GM19468 (cell line): Measurements from ENCODE around the gene C11orf58.
A peak's percentile ranks its signal among the peaks of the same experiment; 100 is the strongest.

Experiments used
- ATAC-seq: cut with Tn5 transposase; IDR thresholded peaks from one replicate; pipeline ENCODE4 v1.9.1; 2021; ENCODE audit warnings: mild to moderate bottlenecking, moderate library complexity, moderate number of reproducible peaks; ENCODE audit not compliant: unreplicated experiment; ENCODE audit errors: extremely low read depth

Gene C11orf58

DNA sequence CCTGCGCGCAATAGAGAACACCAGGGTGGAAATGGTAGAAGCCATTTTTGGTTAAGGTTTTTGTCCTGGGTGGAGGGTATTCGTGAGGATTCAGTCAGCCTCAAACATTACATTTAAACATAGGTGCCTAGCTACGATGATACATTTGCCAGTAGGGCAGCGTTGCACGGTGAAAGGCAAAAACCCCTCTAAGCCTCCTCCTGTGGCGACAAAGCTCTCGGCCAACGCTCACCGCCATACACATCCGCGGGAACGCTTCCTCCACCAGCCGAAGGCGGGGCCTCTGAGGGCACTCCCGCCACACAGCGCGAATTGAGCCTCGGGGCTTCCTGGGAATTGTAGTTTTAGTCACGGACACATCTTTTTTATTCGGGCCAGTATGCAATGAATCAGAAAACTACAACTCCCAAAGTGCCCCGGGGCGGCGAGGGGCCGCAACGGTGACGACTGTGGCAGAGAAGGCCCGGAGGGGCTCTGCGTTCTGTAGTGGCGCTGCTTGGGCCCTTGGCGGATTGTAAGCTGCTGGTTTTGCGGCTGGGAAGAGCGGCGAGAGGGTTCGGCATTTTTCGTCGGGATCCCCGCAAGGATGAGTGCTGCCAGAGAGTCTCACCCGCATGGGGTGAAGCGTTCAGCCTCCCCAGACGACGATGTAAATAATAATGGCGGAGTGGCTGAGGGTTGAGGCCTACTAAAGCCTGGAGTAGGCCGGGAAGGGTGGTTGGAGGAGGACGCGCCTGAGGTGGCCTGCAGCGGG, at the start of gene C11orf58:
Gene C11orf58, plus strand, starts transcription at position 455 of the 754 bp plus-strand sequence. Its CDS starts 132 bp downstream, at position 587.
- ATAC-seq = peak; percentile 99

- no peak for ATAC-seq
Measured at GRCh38 chr11:16690086-16690485, 48.4 kb upstream of the C11orf58 start.

DNA sequence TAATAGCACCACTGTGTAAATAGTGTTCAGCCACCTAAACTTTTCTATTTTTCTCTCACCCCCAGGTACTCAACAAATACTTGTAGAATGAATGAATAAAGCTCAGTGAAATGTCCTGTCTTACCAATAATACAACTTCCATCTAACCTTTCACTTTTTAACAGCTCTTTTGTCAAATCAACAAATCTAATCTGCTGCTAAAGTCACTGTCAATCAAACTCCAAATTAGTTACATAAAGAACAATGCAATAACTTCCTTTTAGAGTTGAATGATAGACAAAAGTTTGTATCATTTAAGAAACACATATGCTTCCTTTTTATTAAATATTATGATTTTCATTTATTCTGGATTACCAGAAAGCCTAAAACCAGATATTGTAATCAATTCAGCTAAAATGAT, 34.7 kb upstream of the C11orf58 start:
- ATAC-seq = no peak

GRCh38 chr11:16713594-16713993, 24.9 kb upstream of the C11orf58 start:
- ATAC-seq = no peak

GRCh38 chr11:16722581-16723344, 15.7 kb upstream of the C11orf58 start:
- no peak for ATAC-seq

DNA sequence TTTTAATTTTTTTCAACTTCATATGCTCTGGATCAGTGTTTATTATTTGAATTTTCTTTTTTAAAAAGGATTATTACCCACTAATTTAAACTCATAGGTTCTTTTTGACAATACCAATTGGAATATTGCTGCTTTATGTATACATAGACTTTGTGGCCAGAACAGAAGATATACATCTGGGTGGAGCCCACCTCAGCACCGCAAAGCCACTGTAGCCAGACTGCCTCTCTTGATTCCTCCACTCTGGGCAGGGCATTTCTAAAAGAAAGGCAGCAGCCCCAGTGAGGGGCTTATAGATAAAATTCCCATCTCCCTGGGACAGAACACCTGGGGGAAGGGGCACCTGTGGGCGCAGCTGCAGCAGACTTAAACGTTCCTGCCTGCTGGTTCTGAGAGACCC, 10.6 kb upstream of the C11orf58 start:
- no peak for ATAC-seq

DNA sequence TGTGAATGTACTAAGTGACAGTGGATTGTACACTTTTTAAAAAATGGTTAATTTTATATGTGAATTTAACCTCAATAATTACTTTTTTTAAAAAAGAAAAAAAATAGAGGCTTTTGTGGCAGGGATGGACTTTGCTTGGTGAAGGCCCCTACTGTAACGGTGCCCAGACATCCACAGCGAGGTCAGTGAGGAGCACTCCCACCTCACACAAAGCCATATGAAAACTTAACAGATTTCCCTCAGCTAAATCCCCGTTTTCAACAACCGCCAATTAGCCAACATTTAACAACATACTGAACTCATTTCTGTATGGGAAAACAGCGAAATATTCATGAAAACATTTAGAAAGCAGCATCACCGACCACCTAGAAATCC, 642 bp upstream of the C11orf58 start:
- ATAC-seq = no peak

DNA sequence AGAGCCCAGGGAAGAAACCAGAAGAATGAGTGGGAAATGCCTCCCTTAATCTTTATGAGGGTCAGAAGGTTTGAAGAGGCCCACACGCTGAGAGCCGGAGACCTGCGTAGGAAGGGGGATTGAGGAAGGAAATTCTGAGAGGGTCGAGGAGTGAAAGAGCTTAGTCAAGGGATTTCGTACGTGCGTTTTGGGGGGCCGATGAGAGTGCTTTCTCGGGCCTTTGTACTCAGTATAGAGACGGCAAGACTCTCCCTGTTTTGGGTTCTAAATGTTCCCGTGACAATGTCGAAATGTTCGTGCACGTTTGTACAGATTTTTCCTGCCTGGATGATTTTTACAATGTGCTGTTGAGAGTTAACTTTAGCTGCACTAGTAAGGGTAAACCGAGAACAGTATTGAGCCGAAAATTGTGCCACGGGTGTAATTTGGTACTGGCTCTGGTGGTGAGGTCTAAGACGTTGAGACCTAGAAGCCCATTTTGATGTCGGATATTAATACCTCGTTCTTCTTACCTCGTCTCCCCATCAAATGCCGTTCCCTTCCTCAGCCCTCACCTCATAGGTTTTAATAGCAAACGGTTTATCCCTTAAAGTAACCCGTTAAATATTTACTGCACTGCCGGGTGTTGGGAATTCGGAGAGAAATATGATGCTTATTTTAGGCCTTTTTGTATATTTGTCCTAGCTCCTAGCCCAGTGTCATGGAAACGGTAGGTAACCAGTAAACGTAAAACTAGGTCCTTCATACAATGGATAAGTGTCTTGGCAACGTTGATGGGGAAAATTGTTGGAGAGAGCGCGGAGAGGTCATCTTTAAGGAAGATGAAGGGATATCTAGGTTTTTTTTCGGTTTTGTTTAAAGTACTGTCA, 734 bp downstream of the C11orf58 start:
- no peak for ATAC-seq

DNA sequence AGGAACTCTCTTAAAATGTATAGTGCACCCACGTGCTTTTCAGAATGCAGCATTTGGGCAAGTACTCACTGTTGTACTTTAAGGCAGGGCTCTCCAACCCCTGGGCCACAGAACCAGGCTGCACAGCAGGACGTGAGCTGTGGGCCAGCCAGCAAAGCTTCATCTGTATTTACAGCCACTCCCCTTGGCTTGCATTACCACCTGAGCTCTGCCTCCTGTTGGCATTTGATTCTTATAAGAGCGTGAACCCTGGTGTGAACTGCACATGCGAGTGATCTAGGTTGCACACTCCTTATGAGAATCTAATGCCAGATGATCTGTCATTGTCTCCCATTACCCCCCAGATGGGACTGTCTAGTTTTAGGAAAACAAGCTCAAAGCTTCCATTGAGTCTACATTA, 3.0 kb downstream of the C11orf58 start:
- ATAC-seq = no peak

DNA sequence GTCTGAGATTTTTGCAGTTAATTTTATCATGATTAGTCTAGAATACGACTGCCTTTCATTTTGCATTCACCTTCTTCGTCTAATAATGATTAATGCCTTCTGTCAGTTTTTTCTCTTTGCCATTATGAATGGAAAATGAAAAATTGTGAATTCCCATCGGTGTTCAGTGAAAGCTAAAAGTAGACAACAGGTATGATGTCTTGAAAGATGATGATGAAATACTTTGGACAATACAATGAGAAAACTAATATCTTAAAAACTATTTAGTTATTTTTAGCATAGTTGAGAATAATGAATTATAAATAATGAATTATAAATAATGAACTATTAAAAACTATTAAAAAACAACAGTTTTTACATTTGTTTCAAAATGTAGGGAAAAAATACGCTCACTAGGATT, 5.0 kb downstream of the C11orf58 start:
- no peak for ATAC-seq

DNA sequence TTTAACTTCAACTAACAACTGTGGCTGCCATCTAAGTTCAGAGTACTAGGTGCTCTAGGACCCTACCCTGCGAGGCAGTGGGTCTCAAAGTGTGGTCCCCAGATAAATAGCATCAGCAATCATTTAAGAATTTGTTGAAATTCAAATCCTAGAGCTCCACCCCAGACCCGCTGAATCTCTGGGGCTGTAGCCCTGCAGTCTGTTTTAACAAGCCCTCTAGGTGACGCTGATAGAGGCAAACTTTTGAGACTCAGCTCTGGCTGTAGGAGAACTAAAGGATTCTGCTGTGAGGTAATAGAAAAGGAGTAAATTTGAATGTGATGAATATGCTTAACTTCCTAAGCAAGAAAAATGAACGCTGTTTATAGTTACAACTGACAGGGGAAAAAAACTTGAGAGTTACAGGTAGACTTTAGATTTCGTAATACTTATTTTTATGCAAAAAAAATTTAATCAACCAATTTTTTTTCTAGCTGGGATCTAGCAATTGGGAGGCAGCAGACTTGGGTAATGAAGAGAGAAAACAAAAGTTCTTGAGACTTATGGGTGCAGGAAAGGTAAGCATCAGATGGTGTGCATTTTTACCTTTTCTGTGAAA, 5.8 kb downstream of the C11orf58 start:
- no peak for ATAC-seq

- ATAC-seq = no peak
Measured at GRCh38 chr11:16745950-16746605, 7.6 kb downstream of the C11orf58 start.

DNA sequence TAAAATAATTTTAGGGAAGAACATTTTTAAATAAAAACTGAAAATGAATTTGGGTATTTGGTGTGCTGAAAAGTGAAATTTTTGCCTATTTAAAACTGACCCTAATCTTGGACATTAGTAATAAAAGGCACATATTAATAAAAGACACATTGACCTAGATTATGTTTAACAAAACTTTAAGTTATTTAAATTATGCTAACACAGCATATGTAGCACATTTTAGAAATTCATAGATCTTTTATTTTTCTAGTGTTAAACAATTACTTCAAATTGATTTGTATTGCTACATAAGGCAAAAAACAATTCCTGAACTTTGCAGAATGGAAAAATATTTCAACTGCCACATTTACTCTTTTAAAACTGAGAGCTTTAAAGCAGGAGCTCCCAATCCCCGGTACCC, 10.6 kb downstream of the C11orf58 start:
- ATAC-seq = no peak

DNA sequence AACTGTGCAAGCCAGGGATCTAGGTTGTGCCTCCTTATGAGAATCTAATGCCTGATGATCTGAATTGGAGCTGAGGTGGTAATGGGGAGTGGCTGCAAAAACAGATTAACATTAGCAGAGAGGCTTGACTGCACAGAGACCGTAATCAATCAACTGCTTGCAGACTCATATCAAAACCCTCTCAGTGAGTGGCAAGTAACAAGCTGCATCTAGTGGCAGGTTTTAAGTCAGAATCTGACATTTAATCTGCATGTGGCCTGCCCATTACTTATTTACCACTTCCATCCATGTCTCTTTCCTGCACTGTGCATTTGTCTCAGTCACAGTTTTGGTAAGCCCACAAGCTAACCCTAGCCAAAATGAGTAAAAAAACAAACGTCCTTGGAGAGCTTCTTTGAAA, 11.2 kb downstream of the C11orf58 start:
- ATAC-seq = no peak

DNA sequence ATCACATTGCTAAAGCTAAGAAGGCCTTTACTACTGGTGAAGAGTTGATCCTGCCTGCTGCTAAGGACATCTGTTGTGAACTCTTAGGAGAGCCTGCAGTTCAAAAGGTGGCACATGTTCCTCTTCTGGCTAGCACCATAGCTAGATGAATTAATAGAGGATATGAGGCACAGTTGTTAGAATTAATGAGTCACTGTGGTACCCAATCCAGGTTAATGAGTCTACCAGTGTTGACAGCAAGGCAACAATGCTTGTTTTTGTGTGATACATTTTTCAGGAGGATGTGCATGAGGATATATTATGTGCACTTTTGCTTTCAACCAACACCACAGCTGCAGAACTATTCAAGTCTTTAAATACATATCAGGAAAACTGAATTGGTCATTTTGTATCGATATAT, 12.0 kb downstream of the C11orf58 start:
- ATAC-seq = no peak

DNA sequence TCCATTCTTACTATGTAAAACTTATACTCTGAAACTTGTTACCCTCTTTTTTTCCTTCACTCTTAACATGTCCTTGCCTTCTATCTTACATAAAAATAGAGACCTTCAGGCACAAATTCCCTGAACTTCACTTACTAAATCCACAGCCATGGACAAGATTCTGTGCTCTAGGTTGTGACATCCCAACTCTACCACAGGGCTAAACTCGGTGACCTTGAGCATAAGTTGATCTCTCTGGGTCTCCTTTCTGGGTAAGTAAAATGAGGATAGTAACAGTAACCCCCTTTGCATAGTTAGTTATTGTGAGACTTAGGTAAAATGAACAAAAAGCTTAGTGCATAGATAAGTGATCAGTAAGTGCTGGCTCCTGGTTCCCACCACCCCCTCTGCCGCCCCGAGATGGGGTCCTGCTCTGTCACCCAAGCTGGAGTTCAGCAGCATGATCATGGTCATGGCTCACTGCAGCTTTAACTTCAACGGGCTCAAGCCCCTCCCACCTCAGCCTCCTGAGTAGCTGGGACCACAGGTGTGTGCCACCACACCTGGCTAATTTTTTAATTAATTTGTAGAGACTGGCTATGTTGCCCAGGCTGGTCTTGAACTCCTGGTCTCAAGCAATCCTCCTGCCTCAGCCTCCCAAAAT, 20.1 kb downstream of the C11orf58 start:
- no peak for ATAC-seq

- ATAC-seq = no peak
Measured at GRCh38 chr11:16759857-16760508, 21.5 kb downstream of the C11orf58 start.

DNA sequence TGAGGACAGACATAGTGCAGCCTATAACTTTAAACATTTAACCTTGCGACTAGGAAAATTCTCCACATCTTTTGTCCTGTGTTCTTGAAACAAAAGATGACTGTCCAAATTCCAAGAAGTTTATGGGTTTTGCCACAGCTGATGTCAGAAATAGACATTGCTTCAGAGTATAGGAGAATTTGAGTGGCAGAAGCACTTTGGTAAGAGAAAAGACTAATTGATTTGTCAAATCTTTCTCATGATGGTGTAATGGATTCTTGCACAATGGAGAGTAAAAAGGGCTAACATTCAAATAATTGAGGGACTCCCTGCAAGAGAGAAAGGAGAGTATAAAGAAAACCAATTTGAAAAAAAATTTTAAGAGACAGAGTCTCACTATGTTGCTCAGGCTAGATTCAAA, 25.3 kb downstream of the C11orf58 start:
- ATAC-seq = no peak

DNA sequence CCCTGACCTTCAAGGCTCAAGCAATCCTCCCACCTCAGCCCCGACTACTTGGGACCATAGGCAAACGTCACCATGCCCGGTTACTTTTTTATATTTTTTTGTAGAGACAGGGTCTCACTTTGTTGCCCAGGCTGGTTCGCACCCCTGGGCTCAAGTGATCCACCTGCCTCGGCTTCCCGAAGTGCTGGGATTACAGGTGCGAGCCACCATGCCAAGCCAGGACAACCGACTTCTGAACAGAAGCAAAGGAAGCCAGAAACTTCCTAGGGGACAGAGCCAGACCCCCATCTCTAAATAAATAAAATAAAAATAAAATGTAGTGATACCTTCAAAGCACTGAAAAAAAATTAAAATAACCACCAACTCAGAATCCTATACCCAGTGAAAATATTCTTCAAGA, 26.4 kb downstream of the C11orf58 start:
- no peak for ATAC-seq
